SK-N-DZ (cell line): ENCODE measurements around the gene DNAH2.

Experiments
- DNase-seq: peaks from one replicate; pipeline ENCODE4 v3.0.0-alpha.2; 2015; ENCODE audit warnings: low spot score

The DNAH2 gene

GRCh38 chr17:7701681-7702080 is 15.9 kb upstream of the DNAH2 start:
- DNase-seq, result no peak

DNA sequence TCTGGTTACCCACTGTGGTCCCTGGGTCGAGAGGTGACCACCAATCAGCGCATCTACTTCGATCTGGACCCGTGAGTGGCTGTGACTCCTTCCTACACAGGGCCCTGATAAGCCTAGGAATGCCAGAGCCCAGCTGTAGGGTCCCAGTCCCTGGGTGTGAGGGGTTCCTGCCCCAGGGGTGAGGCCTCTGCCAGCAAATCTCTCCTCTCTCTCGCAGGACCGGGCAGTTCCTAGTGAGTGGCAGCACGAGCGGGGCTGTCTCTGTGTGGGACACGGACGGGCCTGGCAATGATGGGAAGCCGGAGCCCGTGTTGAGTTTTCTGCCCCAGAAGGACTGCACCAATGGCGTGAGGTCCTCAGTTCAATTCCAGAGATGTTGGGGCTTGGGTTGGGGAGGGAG is 14.8 kb upstream of the DNAH2 start:
- DNase-seq, result no peak

- DNase-seq, result peak; percentile 75
Observed at GRCh38 chr17:7703584-7704479, 13.7 kb upstream of the DNAH2 start.

GRCh38 chr17:7704601-7705268 is 12.8 kb upstream of the DNAH2 start, which contains the start of gene EFNB3:
EFNB3 (plus strand) TSS chr17:7705202; CDS start chr17:7705599, 397 bp downstream.
- DNase-seq, result peak; percentile 82

- DNase-seq, result peak; percentile 66
Observed at GRCh38 chr17:7705269-7706255, 12.0 kb upstream of the DNAH2 start.

GRCh38 chr17:7706631-7707354 is 10.8 kb upstream of the DNAH2 start:
- no peak for DNase-seq

DNA sequence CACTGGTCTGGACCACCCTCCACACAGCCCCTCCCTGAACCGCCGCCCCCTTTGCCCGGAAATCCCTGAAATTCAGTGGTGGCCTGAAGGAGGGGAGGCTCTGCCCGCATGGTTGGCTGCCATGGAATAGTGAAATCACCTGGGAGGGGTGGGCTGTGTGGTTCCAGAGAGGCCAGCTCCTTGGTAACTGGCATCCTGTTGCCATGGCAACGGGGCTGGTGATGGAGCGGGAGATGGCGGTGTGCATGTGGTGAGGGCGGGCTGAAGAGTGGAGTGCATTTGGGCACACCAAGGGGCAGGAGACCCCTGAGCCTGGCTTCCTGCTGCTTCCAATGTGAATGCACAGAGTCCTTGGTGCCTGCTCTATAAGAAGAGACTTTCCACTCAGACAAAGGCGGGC is 10.1 kb upstream of the DNAH2 start:
- DNase-seq, result peak; percentile 72

GRCh38 chr17:7707858-7708750 is 9.4 kb upstream of the DNAH2 start:
- no peak for DNase-seq

- no peak for DNase-seq
Observed at GRCh38 chr17:7709031-7709430, 8.5 kb upstream of the DNAH2 start.

DNA sequence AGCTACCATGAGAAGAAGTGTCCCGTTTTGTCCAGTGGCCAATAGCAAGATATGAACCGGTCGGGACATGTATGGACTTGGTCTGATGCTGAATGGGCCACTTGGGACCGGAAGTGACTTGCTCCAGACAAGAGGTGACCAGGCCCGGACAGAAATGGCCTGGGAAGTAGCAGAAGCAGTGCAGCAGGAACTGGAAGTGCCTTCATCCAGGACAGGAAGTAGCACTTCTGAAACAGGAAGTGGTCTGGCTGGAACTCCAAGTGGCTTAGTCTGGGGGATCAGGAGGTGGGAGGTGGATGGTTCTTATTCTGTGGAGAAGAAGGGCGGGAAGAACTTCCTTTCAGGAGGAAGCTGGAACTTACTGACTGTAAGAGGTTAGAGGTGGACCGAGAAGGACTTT is 7.2 kb upstream of the DNAH2 start:
- DNase-seq, result no peak

GRCh38 chr17:7711051-7711755 is 6.3 kb upstream of the DNAH2 start:
- no peak for DNase-seq

DNA sequence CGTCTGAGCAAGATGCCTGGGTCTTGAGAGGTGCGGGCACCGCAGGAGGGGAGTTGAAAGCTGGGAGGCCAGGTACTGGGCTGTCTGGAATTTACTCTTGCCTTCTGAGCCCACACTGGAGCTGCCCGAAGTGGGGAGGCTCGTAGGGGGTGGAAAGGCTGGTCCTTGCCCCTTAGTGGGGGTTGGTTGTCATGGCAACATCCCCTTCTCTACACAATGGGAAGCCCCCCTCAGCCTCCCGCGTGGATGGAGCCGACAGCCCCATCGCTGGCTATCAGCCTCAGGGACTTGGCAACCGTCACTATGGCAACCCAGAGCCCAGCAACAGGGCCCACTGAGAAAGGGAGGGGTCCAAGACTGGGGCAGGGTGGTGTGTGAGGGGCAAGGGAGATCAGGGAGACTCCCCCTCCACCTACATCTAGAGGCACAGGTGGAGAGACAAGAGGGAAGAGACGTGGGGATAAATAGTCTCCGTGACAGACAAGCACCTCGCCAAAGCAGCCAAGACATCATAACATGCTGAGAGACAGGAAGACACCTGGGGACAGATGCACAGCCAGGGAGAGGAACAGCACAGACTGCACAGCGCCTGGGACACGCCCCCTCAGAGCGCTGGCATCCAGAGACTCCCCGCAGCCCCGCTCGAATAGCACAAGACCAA is 5.3 kb upstream of the DNAH2 start:
- DNase-seq, result peak; percentile 62

- DNase-seq, result no peak
Observed at GRCh38 chr17:7713782-7714181, 3.8 kb upstream of the DNAH2 start.

- no peak for DNase-seq
Observed at GRCh38 chr17:7714721-7715594, 2.6 kb upstream of the DNAH2 start.

- DNase-seq, result no peak
Observed at GRCh38 chr17:7715936-7716886, 1.3 kb upstream of the DNAH2 start.

- DNase-seq, result no peak
Observed at GRCh38 chr17:7717756-7718350, 309 bp downstream of the DNAH2 start.
